ENCODE results near the gene PTPN11.
"Not testable (repeated sequence)": the region's sequence is repeated elsewhere in the genome, so short reads cannot be mapped to it uniquely, and the experiment has no call there.

Gene PTPN11

DNA sequence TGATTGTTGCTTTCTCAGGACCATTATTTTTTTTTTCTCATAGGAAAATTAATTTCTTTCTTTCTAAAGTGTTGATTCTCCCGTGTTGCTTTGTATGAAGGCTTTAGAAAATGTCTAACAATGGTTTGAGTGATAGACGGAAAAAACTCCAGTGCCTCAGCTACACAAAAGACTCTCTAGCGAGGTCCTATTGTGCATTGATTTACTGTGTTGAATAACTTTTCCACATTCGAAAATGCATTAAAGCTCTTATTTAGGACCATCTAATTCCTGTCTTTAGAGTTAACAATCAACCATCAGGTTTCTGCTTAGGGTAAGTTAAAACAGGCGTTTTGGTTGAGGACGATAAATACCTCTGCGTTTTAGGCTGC, 99.6 kb downstream of the PTPN11 start:
- DNase-seq: no peak

GRCh38 chr12:112519841-112520340, 101.1 kb downstream of the PTPN11 start:
- DNase-seq: not testable (repeated sequence)

GRCh38 chr12:112523856-112524255, 105.1 kb downstream of the PTPN11 start:
- DNase-seq: no peak

DNA sequence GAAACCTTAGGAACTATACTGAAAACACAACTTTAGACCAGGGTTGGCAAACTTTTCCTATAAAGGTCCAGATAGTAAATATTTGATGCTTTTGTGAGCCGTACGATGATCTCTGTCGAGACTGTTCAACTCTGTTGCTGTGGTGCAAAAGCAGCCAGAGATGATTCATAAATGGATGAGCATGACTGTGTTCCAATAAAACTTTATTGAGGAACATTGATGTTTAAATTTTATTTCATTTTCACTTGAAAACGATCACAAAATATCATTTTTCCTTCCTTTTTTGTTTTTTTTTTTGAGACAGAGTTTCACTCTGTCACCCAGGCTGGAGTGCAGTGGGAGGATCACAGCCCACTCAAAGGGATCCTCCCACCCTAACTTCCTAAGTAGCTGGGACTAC, 105.5 kb downstream of the PTPN11 start:
- no peak for DNase-seq

DNA sequence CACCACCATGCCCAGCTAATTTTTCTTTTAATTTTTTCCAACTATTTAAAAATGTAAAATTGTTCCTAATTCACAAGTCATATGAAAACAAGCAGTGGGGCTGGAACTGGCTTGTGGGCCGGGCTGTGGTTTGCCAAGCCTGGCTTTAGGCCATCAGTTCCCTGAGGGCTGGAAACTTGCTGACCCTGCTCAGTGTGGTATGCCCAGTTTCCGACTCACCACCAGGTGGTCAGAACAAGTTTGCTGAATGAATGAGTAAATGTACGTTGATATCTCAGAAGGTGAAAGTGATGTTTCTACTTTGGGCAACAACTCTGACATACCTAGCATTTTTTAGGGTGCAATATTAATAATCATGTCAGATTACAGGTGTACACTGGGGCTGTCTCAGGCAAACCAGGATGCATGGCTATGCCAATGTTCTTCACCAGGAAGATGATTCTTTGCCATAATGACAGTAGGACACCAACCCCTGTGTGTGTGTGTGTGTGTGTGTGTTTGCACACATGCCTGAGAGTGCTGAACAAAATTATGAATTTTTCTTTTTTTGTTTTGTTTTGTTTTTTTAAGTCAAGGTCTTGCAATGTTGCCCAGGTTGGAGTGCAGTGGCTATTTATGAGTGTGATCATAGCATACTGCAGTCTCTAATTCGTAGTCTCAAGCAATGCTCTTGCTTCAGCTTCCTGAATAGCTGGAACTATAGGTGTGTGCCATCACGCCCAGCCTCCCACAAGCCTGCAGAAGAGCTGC, 106.1 kb downstream of the PTPN11 start:
- no peak for DNase-seq

- DNase-seq: no peak
Measured at GRCh38 chr12:112525426-112525809, 106.7 kb downstream of the PTPN11 start.

GRCh38 chr12:112527082-112527481, 108.3 kb downstream of the PTPN11 start:
- DNase-seq: no peak

- DNase-seq: no peak
Measured at GRCh38 chr12:112527501-112527900, 108.8 kb downstream of the PTPN11 start.

DNA sequence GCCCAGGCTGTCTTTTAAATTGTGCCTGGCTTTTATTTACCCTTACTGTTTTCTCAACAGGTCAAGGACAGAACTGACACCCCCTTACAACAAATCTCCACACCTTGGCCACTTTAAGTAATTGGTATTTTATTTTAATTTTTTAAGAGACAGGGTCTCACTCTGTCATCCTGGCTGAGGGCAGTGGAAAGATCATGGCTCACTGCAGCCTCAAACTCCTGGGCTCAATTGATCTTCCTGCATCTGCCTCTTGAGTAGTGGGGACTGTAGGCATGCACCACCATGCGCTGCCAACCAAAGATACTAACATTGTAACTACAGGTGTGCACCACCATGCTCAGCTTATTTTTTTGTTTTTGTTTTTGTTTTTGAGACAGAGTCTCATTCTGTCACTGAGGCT, 109.8 kb downstream of the PTPN11 start:
- DNase-seq: no peak

DNA sequence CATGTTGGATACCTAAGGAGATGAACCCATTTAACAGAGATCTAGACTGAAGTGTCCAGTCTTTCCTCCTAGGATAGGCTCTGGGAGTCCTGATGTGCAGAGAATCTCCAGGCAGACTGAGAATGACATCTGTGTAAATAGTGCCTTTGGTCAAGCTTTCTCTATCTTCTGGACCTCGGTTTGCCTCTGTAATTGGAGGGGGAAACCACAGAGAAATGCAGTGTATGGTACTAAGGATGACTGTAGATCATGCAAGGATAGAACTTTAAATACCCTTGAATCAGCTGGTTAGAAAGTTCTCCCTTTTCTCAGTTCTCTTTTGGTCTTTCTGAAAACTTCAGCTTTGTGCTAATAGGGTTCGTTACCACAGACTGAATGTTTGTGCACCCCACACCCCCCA, 112.2 kb downstream of the PTPN11 start:
- no peak for DNase-seq

- no peak for DNase-seq
Measured at GRCh38 chr12:112532106-112532505, 113.4 kb downstream of the PTPN11 start.

GRCh38 chr12:112533528-112533927, 114.8 kb downstream of the PTPN11 start:
- DNase-seq: no peak

DNA sequence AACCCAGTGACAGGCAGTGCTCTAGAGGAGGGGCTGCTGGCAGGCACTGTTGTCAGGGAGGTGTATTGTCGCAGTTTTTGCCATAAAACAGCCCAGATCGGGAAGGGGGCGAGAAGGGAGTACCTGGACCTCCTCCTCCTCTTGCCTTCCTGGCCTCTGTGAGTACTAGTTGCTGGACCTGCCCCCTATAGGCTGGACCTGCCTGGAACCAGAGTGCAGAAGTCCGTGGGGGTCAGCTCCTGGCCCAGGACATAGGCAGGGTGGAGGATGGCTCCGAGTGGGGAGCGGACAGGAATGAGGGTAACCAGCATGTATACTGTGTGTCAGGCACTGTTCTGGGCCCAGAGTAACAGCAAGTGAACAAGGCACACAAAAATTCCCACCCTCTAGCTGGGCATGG, 116.3 kb downstream of the PTPN11 start:
- no peak for DNase-seq

- DNase-seq: no peak
Measured at GRCh38 chr12:112535637-112536366, 117.1 kb downstream of the PTPN11 start.

DNA sequence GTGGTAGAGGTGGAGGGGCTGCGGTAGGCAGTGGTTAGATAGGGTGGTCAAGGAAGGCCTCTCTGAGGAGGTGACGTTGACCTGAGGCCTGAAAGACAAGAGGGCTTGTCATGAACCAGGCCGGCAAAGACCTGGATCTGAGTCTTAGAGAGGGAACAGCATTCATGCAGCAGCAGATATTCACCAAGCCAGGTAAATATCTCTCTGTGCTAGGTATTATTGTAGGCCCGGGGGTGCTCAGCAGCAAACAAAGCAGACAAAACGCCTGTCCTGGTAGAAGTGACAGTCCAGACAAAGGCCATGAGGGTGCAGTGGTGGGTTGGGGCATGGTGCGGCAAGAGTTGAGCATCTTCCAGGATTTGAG, 117.6 kb downstream of the PTPN11 start:
- DNase-seq: no peak

GRCh38 chr12:112537710-112538396, 119.1 kb downstream of the PTPN11 start:
- DNase-seq: peak; percentile 62

DNA sequence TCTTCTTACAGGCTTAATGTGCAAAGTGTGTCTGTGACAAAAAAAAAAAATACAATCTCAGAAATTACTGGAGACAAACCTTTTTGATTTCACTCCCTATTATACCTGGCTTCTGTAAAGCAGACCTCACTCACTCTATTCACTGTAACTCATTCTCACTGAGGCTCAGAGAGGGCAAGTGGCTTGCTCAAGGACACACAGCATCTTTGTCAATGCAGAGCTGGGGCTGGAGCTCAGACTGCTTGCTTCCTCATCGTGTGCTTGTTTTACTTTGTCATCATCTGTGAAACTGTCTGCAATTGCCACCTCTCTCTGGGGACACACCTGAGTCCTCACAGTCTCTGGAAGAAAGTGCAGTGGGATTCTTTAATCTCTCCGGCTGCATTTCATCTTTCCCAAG, 120.0 kb downstream of the PTPN11 start:
- DNase-seq: no peak

GRCh38 chr12:112539221-112539620, 120.5 kb downstream of the PTPN11 start:
- DNase-seq: no peak

DNA sequence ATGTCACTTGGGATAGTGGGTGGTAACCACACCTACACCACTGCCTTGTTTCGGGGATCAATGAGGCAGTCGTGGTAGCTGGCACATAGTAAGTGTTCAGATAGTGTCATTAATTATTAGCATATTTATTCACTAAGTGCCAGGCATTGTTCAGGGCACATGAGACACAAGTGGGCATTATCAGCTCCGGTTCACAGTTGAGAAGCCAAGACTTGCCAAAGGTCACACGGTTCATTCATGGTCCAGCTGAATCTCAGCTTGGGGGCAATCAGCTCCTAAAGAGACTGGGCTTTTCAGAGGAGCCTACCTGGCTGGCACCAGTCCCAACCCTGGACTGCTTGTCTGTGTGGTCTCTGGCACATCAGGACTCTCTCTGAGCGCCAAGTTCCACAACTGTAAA, 121.3 kb downstream of the PTPN11 start:
- no peak for DNase-seq

DNA sequence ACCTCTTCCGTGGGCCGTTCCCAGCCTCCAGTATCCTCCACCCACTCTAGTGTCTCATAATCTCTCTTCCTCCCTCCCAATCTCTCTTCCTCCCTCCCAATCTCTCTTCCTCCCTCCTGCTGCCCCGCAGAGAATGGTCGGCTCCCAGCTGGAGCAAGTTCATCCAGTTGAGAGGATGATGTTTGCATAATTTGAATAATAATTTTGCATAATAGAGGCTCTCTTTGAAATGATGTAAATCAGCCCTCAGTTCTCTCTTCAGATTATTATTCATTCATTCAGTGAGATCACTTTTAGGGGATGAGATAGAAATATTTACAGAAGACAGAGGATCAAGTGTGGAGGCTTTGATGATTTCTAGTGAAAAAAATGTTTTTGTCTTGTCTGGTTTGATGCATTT, 125.0 kb downstream of the PTPN11 start:
- DNase-seq: no peak

GRCh38 chr12:112546339-112546738, 127.6 kb downstream of the PTPN11 start:
- no peak for DNase-seq

- DNase-seq: no peak
Measured at GRCh38 chr12:112546996-112547395, 128.2 kb downstream of the PTPN11 start.

DNA sequence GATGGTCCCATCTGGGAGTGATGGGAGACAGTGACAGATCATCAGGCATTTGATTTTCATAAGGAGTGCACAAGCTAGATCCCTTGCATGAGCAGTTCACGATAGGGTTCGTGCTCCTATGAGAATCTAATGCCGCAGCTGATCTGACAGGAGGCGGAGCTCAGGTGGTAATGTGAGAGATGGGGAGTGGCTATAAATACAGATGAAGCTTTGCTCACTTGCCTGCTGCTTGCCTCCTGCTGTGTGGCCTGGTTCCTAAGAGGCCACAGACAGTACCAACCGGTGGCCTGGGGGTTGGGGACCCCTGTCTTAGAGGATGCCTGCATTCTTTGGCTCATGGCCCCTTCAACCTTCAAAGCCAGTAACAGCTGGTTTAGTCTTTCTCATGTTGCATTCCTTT, 130.3 kb downstream of the PTPN11 start:
- DNase-seq: no peak

DNA sequence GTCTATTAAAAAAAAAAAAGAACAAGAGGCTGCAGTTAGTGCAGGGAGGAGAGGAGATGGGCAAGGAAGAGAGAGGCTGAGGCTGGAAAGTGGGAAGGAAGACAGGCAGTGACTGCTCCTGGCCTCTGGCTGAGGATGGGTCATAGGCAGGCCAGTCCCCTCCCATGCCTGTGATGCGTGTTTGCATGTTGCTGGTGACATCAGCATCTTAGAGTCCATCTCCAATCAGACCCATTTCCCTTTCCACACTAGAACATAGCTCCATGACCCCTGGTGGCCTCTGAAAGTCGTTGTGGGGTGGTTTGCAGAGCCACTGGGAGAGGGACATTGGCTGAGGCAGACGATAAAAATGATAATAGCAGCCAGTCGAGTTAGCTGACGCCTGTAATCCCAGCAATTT, 132.9 kb downstream of the PTPN11 start:
- DNase-seq: no peak
